Gastroesophageal sphincter (tissue), 3 donors: Measurements from ENCODE around the gene ETFA.

Experiments
- CTCF ChIP-seq, 4 experiments: fragments of 200-600 bp in 2 of 4; fragments of 450-650 bp in 2 of 4; sonication (generic) in 1 of 4; IDR thresholded peaks; one replicate each; pipeline ENCODE4 v1.5.1; 2017 to 2019; ENCODE audit warnings: antibody characterized with exemption in 4 of 4, mild to moderate bottlenecking in 2 of 4, moderate library complexity in 2 of 4
- POLR2A ChIP-seq, 2 donors: fragments of 450-650 bp; IDR thresholded peaks; one replicate each; pipeline ENCODE4 v1.6.1; 2017; ENCODE audit warnings: antibody characterized with exemption in 2 of 2, mild to moderate bottlenecking in 2 of 2, moderate library complexity in 1 of 2
- POLR2AphosphoS5 ChIP-seq: sonication (generic); formaldehyde crosslinking; IDR thresholded peaks from one replicate; pipeline ENCODE4 v1.6.1; 2017; ENCODE audit warnings: antibody characterized with exemption

GRCh38 chr15:76313731-76314130 lies 2.5 kb upstream of the ETFA start:
- TF ChIP-seq POLR2AphosphoS5 = no peak
- TF ChIP-seq CTCF (IDR thresholded peaks at IDR 0.05) = no peak
- TF ChIP-seq POLR2A (IDR thresholded peaks at IDR 0.05) = no peak
